ENCODE measurements around the gene HMG20B.

DNA sequence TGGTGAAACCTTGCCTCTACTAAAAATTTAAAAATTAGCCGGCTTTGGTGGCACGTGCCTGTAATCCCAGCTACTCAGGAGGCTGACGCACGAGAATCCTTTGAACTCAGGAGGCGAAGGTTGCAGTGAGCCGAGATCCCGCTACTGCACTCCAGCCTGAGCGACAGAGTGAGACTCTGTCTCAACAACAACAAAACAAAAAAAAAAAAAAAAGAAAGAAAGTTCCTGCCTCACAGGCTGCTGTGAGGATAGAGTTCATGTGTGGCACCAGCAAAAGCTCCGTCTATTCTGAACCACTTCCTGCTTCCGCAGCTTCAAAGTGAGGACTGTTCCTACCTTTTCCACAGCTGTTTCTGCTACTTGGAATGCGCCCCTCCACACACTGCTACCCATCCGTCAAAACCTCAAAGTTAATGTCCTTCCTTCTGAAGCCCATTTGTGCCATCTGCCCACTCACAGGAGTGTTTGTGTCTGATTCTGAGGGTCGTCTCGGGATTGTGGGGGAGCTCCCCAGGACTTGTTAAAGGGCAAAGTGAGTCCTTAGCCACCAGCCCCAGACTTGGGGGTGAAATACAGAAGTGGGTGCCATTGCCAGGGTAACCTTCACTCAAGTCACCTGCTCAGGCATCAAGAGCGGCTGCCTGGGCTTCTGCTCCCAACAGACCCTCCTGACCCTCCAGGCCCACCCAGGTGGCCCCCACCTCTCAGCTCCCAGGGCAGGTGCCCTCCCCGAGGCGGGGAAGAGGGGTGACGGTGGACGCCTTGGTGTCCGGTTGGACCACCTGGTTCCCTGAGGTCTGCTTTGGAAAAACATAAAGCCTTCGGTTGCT lies 18.3 kb upstream of the HMG20B start:
- TF ChIP-seq, protein P1, sequence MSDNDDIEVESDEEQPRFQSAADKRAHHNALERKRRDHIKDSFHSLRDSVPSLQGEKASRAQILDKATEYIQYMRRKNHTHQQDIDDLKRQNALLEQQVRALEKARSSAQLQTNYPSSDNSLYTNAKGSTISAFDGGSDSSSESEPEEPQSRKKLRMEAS (IDR thresholded peaks at IDR 0.05): no peak
- TF ChIP-seq FOXM1 (IDR thresholded peaks at IDR 0.05; ENCODE audit: borderline replicate concordance, low read depth) (no peak), TAF1 (IDR thresholded peaks at IDR 0.05; ENCODE audit: low read depth) (no peak), NFIC (IDR thresholded peaks at IDR 0.05) (no peak)
